Panc1 (cell line): ENCODE data around the gene VMAC. TPM values are rescaled to one million over a fixed set of nuclear protein-coding genes. Genes with fewer than 3 reads are reported as not detected.

Experiments
- ATAC-seq: fragments of 200-7000 bp; cut with Tn5 transposase; 2 replicates; pipeline ENCODE4 v1.9.1; 2020; ENCODE audit warnings: mild to moderate bottlenecking, moderate library complexity
- BruUV-seq: library from RNA; stranded (reverse); fragments of 400-500 nt; replicated peaks from 2 replicates; lab custom pipeline; 2021; lab: Mats Ljungman, UMichigan
- CTCF ChIA-PET: fragments of 300-600 bp; sonication (Branson Sonifier 250); formaldehyde crosslinking; loops from one replicate; lab custom pipeline; 2022; ENCODE audit warnings: antibody characterized with exemption; lab: Charles Lee
- POLR2A ChIA-PET: fragments of 300-600 bp; sonication (Branson Sonifier 250); formaldehyde crosslinking; loops from one replicate; lab custom pipeline; 2022; ENCODE audit warnings: antibody characterized with exemption; lab: Charles Lee
- DNase-seq: peaks from one replicate; pipeline ENCODE4 v3.0.0-alpha.2; 2010; ENCODE audit warnings: low read depth, low spot score
- H3K27ac ChIP-seq: 2 replicates; pipeline ENCODE4 v1.5.1; 2011; ENCODE audit warnings: mild to moderate bottlenecking, low read length, inconsistent platforms
- H3K27me3 ChIP-seq: fragments of 200-500 bp; sonication (Bioruptor generic); 2 replicates; pipeline ENCODE4 v1.6.0; 2014; ENCODE audit warnings: low read length, inconsistent platforms; ENCODE audit not compliant: control insufficient read depth, insufficient read depth
- H3K36me3 ChIP-seq: fragments of 200-500 bp; sonication (Bioruptor generic); 2 replicates; pipeline ENCODE4 v1.5.1; 2014; ENCODE audit warnings: inconsistent platforms, mild to moderate bottlenecking, low read length, moderate library complexity; ENCODE audit not compliant: control insufficient read depth, insufficient read depth
- H3K4me1 ChIP-seq: 2 replicates; pipeline ENCODE4 v1.5.1; 2011; ENCODE audit warnings: inconsistent platforms, mild to moderate bottlenecking, low read length, moderate library complexity; ENCODE audit not compliant: control insufficient read depth, insufficient read depth
- H3K4me3 ChIP-seq, 2 experiments: 2 replicates each; pipeline ENCODE4 v1.5.1; 2011 to 2012; ENCODE audit warnings: low read depth in 2 of 2, low read length in 2 of 2, mild to moderate bottlenecking in 2 of 2, inconsistent platforms in 1 of 2, moderate library complexity in 1 of 2
- H3K9me3 ChIP-seq: fragments of 200-500 bp; sonication (Bioruptor generic); 2 replicates; pipeline ENCODE4 v1.5.1; 2014; ENCODE audit warnings: low read depth, mild to moderate bottlenecking, inconsistent platforms, low read length, moderate library complexity; ENCODE audit not compliant: control insufficient read depth, insufficient read depth
- POLR2AphosphoS5 ChIP-seq: IDR thresholded peaks from 2 replicates; pipeline ENCODE4 v1.6.1; 2012; ENCODE audit warnings: mild to moderate bottlenecking, low read depth, low read length, moderate library complexity
- SIN3A ChIP-seq: IDR thresholded peaks from 2 replicates; pipeline ENCODE4 v1.6.1; 2012; ENCODE audit warnings: low read depth, mild to moderate bottlenecking, low read length, moderate library complexity, borderline replicate concordance; ENCODE audit not compliant: insufficient read depth
- TCF7L2 ChIP-seq: IDR thresholded peaks from 2 replicates; pipeline ENCODE4 v1.6.1; 2011; ENCODE audit warnings: mild to moderate bottlenecking, low read depth, low read length, inconsistent platforms
- in situ Hi-C: cut with HindIII; loops from 2 replicates; pipeline ENCODE4 v1.10.0; 2016; ENCODE audit warnings: low sequenced_read_pairs, low pct_unique_long_range_greater_than_20kb
- intact Hi-C: fragments of 100-400 bp; cut with micrococcal nuclease; formaldehyde crosslinking; loops from one replicate; pipeline ENCODE4 v1.10.0; 2022; ENCODE audit not compliant: unreplicated experiment
- total RNA-seq: library from RNA; stranded (reverse); gene quantifications from one replicate; pipeline ENCODE4 v1.2.1, GENCODE V29; 2021; ENCODE audit not compliant: unreplicated experiment
- TF ChIP-seq, protein P1 (sequence below): fragments of 450-650 bp; IDR thresholded peaks from 2 replicates; pipeline ENCODE4 v1.5.1; 2017; ENCODE audit warnings: mild to moderate bottlenecking
- TF ChIP-seq, protein P2 (sequence below), 2 experiments: IDR thresholded peaks; 2 replicates each; pipeline ENCODE4 v1.6.1; 2011 to 2012; ENCODE audit warnings: low read depth in 2 of 2, control low read depth in 1 of 2, low read length in 1 of 2, mild to moderate bottlenecking in 1 of 2, moderate library complexity in 1 of 2; ENCODE audit not compliant: insufficient read depth in 1 of 2

Gene VMAC
- total RNA-seq, 1 experiment from 2014 or later, result 5.2 TPM

DNA sequence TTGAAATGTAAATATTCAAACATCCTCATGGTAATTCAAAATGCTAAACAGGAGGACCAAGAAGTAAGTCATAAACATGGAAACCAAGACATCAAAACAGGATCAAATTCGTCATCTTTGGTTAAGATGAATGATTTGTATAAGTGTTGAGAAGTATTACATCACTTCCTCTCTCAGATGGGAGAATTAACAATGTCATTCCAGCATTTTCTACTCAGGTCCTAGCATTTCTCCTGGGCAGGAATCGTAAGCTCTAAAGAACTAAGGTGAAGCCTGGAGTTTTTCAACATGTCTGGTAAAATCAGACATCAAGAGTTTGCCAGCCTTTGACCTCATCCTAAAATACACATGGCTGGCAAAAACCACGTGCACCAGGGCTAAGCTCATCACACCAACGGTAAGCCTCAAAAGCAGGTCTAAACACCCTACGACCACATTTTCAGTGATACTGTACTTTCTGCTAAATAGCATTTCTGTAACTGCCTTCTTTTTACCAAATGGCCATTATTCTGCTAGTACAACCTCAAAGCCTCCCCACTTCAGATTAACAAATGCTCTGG is 48.4 kb downstream of the VMAC start:
- no peak for DNase-seq
- TF ChIP-seq SIN3A (no peak), POLR2AphosphoS5 (no peak), TCF7L2 (no peak)
- TF ChIP-seq, protein P1, sequence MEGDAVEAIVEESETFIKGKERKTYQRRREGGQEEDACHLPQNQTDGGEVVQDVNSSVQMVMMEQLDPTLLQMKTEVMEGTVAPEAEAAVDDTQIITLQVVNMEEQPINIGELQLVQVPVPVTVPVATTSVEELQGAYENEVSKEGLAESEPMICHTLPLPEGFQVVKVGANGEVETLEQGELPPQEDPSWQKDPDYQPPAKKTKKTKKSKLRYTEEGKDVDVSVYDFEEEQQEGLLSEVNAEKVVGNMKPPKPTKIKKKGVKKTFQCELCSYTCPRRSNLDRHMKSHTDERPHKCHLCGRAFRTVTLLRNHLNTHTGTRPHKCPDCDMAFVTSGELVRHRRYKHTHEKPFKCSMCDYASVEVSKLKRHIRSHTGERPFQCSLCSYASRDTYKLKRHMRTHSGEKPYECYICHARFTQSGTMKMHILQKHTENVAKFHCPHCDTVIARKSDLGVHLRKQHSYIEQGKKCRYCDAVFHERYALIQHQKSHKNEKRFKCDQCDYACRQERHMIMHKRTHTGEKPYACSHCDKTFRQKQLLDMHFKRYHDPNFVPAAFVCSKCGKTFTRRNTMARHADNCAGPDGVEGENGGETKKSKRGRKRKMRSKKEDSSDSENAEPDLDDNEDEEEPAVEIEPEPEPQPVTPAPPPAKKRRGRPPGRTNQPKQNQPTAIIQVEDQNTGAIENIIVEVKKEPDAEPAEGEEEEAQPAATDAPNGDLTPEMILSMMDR, result no peak
- TF ChIP-seq, protein P2, sequence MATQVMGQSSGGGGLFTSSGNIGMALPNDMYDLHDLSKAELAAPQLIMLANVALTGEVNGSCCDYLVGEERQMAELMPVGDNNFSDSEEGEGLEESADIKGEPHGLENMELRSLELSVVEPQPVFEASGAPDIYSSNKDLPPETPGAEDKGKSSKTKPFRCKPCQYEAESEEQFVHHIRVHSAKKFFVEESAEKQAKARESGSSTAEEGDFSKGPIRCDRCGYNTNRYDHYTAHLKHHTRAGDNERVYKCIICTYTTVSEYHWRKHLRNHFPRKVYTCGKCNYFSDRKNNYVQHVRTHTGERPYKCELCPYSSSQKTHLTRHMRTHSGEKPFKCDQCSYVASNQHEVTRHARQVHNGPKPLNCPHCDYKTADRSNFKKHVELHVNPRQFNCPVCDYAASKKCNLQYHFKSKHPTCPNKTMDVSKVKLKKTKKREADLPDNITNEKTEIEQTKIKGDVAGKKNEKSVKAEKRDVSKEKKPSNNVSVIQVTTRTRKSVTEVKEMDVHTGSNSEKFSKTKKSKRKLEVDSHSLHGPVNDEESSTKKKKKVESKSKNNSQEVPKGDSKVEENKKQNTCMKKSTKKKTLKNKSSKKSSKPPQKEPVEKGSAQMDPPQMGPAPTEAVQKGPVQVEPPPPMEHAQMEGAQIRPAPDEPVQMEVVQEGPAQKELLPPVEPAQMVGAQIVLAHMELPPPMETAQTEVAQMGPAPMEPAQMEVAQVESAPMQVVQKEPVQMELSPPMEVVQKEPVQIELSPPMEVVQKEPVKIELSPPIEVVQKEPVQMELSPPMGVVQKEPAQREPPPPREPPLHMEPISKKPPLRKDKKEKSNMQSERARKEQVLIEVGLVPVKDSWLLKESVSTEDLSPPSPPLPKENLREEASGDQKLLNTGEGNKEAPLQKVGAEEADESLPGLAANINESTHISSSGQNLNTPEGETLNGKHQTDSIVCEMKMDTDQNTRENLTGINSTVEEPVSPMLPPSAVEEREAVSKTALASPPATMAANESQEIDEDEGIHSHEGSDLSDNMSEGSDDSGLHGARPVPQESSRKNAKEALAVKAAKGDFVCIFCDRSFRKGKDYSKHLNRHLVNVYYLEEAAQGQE (IDR thresholded peaks at IDR 0.05; ENCODE audit: insufficient read depth in 1 of 2, low read depth in 2 of 2, low read length in 1 of 2), result no peak
- in situ Hi-C loops, result no loop called here
- ChIA-PET POLR2A (no interaction called here), CTCF (no interaction called here)
- Histone ChIP-seq H3K27ac (no peak overlapping the region), H3K4me3 (no peak overlapping the region), H3K9me3 (no peaks in the 10 kb centered on the region), H3K4me1 (peaks cover 20% of the 10 kb centered on the region), H3K27me3 (no peaks in the 10 kb centered on the region), H3K36me3 (no peaks in the 10 kb centered on the region)
- intact Hi-C loops, result no loop called here
- no peak for ATAC-seq
- no TSS peak for BruUV-seq

DNA sequence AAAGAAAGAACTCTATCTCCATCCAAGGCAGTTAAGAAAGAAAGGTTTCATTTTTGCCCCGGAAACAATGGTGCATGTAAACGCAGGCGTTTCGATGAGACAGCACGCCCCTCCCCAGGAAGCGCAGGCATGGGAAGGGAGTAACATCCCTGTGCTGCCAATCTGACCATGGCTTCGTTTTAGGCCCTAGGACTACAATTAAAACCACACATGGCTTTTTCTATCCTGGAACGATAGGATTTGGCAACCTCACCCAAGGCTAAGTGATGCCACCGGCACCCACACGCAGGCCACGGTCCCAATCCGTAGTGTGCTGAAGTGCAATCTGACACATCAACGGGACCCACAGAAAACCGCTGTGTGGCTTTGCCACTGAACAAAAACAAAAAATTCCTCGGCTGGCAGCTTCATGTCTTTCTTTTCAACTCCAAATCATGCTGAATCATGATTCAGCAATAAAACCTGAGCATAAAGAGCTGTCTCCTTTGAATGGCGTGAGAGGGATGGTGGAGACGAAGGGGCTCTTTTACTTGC is 49.1 kb downstream of the VMAC start:
- Histone ChIP-seq H3K27ac (no peak overlapping the region), H3K4me3 (no peak overlapping the region), H3K36me3 (no peaks in the 10 kb centered on the region), H3K4me1 (peaks cover 20% of the 10 kb centered on the region), H3K9me3 (no peaks in the 10 kb centered on the region), H3K27me3 (no peaks in the 10 kb centered on the region)
- intact Hi-C loops (no loop called here), in situ Hi-C loops (no loop called here)
- DNase-seq (no peak), ATAC-seq (no peak)
- TF ChIP-seq, protein P1, result no peak
- TF ChIP-seq, protein P2 (IDR thresholded peaks at IDR 0.05; ENCODE audit: insufficient read depth in 1 of 2, low read depth in 2 of 2, low read length in 1 of 2), result no peak
- TF ChIP-seq POLR2AphosphoS5, result no peak
- no peak for TF ChIP-seq TCF7L2
- no peak for TF ChIP-seq SIN3A
- ChIA-PET CTCF (no interaction called here), POLR2A (no interaction called here)
- BruUV-seq, result no TSS peak
